GM21723 (cell line): ENCODE results near the gene IPPK.

Experiments
- ATAC-seq: cut with Tn5 transposase; IDR thresholded peaks from one replicate; pipeline ENCODE4 v1.9.1; 2021; ENCODE audit warnings: mild to moderate bottlenecking, moderate library complexity; ENCODE audit not compliant: unreplicated experiment

Gene IPPK

GRCh38 chr9:92616199-92616641 is 53.7 kb downstream of the IPPK start:
- ATAC-seq: no peak

- ATAC-seq: no peak
These were observed 54.1 kb downstream of the IPPK start for GRCh38 chr9:92615790-92616189.

- ATAC-seq: no peak
These were observed 55.0 kb downstream of the IPPK start for GRCh38 chr9:92614763-92615461.

- ATAC-seq: no peak
These were observed 55.8 kb downstream of the IPPK start for GRCh38 chr9:92614123-92614510.

GRCh38 chr9:92613268-92614122 is 56.4 kb downstream of the IPPK start:
- ATAC-seq: no peak

GRCh38 chr9:92612816-92613215 is 57.1 kb downstream of the IPPK start:
- no peak for ATAC-seq

GRCh38 chr9:92612292-92612691 is 57.6 kb downstream of the IPPK start:
- ATAC-seq: no peak

- ATAC-seq: no peak
These were observed 58.2 kb downstream of the IPPK start for GRCh38 chr9:92611621-92612285.

GRCh38 chr9:92610470-92611420 is 59.2 kb downstream of the IPPK start:
- ATAC-seq: no peak

- ATAC-seq: no peak
These were observed 61.0 kb downstream of the IPPK start for GRCh38 chr9:92608909-92609445.

GRCh38 chr9:92608241-92608908 is 61.6 kb downstream of the IPPK start:
- no peak for ATAC-seq

- ATAC-seq: no peak
These were observed 62.2 kb downstream of the IPPK start for GRCh38 chr9:92607773-92608172.

GRCh38 chr9:92607088-92607487 is 62.8 kb downstream of the IPPK start:
- no peak for ATAC-seq

GRCh38 chr9:92605224-92605623 is 64.7 kb downstream of the IPPK start:
- no peak for ATAC-seq

- ATAC-seq: no peak
These were observed 65.9 kb downstream of the IPPK start for GRCh38 chr9:92603990-92604389.

GRCh38 chr9:92603100-92603499 is 66.8 kb downstream of the IPPK start:
- no peak for ATAC-seq

- no peak for ATAC-seq
These were observed 67.5 kb downstream of the IPPK start for GRCh38 chr9:92602413-92602812.

- ATAC-seq: no peak
These were observed 68.5 kb downstream of the IPPK start for GRCh38 chr9:92601451-92601850.

- ATAC-seq: no peak
These were observed 69.3 kb downstream of the IPPK start for GRCh38 chr9:92600462-92601261.
